NAMALWA (cell line): Measurements from ENCODE around the gene CADM1.
A peak's percentile ranks its signal among the peaks of the same experiment; 100 is the strongest.

Source experiments
- DNase-seq: peaks from one replicate; pipeline ENCODE4 v3.0.0-alpha.2; 2015; ENCODE audit warnings: low spot score

CADM1 gene

GRCh38 chr11:115182282-115182955 is 321.8 kb downstream of the CADM1 start:
- no peak for DNase-seq

GRCh38 chr11:115181538-115181937 is 322.7 kb downstream of the CADM1 start:
- DNase-seq = no peak

DNA sequence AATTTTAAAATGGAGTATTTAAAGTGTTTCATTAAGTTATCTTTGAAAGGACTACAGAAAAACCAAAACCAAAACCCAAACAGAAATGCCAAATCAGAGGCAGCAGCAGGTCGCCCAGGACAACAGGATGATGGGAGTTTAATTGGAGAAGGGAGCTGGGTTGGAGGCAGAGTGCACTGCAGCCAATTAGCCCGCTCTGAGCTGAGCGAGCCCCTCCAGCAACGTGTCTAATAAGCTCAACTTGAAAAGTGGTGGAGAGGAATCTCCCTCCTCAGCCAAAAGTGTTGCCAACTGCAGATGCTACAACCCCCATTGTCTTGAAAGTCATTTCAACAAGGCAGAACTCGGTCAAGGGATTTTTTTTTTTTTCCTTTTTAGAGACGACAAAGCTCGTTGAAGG is 323.9 kb downstream of the CADM1 start:
- no peak for DNase-seq

GRCh38 chr11:115179636-115180035 is 324.6 kb downstream of the CADM1 start:
- no peak for DNase-seq

- no peak for DNase-seq
Measured at GRCh38 chr11:115178705-115179104, 325.5 kb downstream of the CADM1 start.

DNA sequence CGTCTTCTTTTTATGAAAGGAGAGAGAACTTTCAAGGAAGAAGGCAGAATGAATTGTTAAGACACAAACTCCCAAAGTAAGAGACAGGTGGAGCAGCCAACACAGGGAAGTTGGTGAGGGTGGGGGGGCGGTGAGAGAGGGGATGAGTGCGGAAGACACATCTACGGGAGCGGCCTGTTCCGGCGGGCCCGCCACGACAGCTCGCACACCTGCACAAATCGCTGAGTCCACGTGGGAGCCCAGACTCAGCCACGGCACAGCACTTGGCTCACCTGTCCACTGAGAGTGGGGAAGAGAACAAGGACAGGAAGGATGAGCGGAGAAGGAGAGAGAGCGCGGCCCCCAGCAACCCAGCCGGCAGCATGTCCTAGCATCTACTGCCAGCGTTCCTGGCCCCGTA is 331.1 kb downstream of the CADM1 start:
- no peak for DNase-seq

DNA sequence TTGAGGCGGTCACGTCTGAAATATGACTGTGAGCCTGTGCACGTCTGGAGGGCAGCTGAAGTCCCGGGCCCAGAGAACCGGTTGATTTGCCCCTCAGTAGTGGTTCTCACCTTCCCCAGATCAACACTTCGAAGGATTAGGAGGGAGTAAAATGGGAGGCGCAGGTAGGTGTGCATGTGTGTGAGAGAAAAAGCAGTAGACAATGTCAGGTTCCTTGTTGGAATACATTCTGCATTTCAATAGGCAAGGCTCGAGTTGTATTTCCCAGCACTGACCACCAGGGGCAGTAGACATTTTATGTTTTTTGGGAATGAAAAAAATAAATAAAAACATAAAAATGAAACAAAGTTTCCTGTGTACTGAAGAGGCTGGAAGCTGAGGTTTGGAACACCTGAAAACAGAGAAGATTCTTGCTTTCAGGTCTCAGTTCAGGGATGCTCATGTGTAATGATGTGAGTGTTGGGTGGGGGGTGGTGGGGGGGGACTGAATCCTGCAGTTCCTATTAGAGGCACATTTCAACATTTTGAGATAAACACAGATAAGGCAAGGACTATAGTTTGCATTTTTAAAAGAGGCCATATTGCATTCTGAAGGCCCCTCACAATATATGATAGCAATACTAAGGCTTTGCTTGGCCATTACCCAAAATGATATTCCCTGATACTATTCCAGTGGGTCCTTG is 333.9 kb downstream of the CADM1 start:
- peak; percentile 49 for DNase-seq

DNA sequence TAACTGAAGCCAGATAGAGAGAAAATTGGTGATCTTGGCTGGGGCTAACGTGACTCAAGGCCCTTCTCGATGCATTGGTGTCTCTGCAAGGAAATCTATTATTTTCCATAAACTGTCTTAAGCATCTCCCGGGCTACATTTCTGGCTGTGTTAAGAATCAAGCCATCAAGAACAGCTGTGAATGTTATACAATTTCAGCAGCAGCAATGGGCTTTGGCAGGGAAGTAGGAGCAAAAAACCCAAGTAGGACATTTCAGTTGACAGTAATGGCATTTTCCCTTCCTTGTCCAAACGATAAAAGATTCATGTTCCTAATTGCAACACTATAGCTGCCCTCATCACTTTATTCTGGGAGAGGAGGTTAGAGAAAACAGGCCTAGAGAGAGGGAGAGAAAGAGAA is 335.0 kb downstream of the CADM1 start:
- no peak for DNase-seq

- DNase-seq = no peak
Measured at GRCh38 chr11:115168686-115169085, 335.5 kb downstream of the CADM1 start.

DNA sequence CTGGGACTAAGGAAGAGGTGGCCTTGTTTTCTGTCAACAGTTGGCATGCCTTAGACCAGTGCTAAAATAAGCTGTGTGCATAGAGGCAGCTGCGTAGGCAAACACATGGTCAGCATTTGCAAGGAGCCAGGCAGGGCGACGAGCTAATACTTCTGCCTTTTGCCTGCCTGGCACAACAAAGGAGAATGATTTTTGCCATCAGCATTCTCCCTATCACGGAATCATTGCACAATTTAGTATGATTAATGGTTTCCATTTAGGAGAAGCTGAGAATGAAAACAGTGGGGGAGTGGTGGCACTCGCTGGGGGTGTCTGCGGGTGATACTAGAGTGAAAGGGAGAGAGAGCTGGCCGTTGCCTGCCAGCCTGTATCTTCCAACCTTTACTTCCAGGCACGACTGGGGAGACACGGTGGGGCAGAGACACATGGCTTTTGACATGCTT is 336.0 kb downstream of the CADM1 start:
- no peak for DNase-seq

DNA sequence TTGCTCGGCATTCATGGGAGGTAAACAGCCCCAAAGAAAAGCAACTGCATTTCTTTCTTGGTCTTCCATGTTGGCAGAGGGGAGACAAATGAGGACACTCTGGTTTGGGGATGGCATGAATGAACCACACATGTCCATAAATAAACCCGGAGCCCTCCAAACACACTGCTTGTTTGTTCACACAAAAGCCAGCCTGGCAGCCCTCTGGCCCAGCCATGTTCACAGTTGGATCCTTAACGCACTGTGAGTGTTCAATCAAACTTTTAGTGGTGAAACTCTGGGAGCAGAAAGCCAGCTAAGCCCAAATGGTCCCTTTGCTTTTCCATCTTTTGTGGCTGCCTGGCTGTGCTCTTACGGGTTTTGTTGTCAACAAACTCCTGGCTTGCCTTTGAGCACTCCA is 336.8 kb downstream of the CADM1 start:
- DNase-seq = no peak

GRCh38 chr11:115166820-115167219 is 337.4 kb downstream of the CADM1 start:
- DNase-seq = no peak

GRCh38 chr11:115164774-115165173 is 339.4 kb downstream of the CADM1 start:
- DNase-seq = no peak

- no peak for DNase-seq
Measured at GRCh38 chr11:115162919-115163318, 341.3 kb downstream of the CADM1 start.

DNA sequence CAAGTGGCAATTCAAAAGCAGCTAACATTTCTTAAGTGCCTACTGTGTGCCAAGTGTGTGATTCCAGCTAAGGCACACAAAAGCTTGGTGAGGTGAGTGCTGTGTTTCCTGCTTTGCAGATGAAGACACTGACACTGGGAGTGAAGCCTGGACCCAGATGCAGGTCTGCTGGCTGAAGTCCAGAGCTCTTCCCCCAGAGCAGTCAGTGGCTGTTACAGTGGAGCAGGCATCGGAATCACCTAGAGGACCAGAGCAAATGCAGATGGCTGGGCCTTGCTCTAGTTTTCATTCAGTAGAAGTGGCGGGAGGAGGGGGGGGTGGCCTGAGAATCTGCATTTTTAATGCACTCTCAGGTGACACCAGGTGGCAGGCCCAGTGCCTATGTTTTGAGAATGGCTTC is 342.3 kb downstream of the CADM1 start:
- DNase-seq = no peak

GRCh38 chr11:115159207-115159606 is 345.0 kb downstream of the CADM1 start:
- peak; percentile 1 for DNase-seq

GRCh38 chr11:115158053-115158452 is 346.2 kb downstream of the CADM1 start:
- no peak for DNase-seq

DNA sequence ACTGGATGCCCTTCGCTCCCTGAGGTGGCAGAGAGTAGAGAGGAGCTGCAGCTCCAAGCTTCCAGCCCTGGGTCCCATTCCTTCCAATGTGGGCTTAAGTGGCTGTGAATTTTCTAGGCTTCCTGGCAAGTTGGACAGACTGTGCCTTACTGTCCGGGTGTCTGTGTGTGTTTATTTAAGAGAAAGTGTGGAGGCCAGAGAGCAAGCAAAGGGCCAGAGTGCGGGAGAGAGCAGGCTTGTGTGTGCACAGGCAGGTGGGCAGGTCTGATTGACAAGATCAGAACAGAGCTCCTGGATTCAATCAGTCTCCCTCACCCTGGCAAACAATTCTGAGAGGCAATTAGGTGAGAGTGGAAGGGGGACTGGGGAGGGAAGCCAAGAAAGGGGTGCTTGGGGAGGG is 347.0 kb downstream of the CADM1 start:
- no peak for DNase-seq

DNA sequence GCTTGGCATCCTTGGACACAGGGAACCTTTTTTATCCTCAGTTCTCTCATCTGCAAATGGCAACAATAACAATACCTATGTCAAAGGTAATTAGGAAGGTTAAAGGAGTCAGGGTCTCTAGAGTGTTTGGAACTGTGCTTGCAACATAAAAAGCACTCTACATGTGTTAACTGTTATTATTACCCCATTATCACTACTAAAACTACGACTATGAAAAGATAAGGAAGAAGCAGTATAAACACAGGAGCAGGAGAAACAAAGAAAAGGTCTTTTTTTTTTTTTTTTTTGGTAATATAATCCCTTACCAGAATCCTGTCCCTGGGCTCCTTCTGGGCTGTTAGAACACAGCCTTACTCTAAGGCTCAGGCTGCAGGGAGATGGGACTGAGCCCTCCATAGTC is 348.2 kb downstream of the CADM1 start:
- DNase-seq = no peak

DNA sequence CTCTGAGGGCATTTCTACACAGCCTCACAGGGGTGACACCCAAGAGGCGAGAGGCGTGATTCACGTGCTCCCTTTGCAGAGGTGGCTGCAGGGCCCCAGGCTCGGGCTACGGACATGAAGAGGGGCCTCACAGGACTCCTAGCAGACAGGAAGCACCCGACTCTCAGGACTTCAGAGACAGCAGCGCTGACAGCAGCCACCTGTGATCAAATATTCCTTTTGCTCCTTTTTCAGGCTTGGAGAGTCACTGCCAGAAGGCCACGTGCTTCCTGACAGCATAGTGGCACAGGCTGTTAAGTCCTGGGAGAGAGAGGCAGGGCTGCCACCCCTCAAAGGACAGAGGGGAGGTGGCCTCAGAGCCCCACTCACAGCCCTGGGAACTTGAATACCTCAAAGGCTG is 348.9 kb downstream of the CADM1 start:
- no peak for DNase-seq

- no peak for DNase-seq
Measured at GRCh38 chr11:115154355-115154736, 349.9 kb downstream of the CADM1 start.

DNA sequence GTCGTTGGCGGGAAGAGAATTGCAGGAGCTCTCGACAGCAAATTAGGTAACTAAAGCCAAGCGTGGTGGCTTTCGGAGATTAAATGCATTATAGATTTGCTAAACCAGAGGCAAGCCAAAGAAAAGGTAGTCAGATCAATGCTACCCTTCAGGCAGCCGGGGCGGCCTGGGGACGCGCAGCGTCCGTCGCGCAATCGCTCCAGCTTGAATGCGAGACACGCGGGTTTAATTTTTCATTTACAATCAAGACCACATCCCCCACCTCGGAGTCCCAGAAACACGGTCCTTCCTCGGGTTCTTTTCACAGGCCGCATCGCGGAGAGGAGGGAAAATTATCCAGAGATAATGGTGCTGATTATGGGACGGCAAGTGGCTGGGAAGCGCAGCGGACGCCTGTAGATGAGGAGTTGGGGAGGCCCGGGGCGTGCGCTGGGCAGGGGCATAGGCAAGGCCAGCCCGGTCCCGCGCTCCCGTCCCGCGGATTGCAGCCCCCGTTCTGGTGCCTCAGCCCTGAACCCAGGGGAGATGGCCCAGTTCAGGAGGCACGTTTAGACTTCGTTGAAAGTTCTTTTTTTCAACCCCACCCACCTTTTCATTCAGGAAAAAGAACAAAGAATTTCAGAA is 350.4 kb downstream of the CADM1 start:
- DNase-seq = no peak

GRCh38 chr11:115153135-115153534 is 351.1 kb downstream of the CADM1 start:
- no peak for DNase-seq

GRCh38 chr11:115151010-115151409 is 353.2 kb downstream of the CADM1 start:
- no peak for DNase-seq
